ENCODE results near the gene GINS2.

DNA sequence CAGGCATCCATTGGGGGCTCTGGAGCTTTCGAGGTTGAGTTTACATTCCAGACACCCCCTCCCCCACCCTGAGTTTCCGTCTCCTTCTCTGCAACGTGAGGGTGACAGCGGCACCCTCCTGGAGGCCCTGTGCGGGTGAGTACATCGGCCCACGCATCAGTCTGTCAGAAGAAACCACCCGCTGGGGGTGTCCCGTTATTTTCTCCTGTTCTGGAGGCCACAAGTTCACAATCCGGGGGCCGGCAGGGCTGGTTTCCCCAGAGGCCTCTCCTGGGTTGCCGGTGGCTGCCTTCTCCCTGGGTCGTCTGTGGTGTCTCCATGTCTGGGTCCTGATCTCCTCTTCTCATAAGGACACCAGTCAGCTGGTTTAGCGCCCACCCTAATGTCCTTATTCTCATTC, 39.9 kb downstream of the GINS2 start:
- TF ChIP-seq CTCF (IDR thresholded peaks at IDR 0.05) (no peak), NR1H2 (CRISPR knock-in tag; IDR thresholded peaks at IDR 0.05) (no peak), SP1 (CRISPR knock-in tag; conservative IDR thresholded peaks at IDR 0.05) (no peak), ZNF263 (CRISPR knock-in tag; IDR thresholded peaks at IDR 0.05; ENCODE audit: low read depth) (no peak), ESRRA (CRISPR knock-in tag; IDR thresholded peaks at IDR 0.05; ENCODE audit: borderline replicate concordance) (no peak)
- TF ChIP-seq, protein P1, sequence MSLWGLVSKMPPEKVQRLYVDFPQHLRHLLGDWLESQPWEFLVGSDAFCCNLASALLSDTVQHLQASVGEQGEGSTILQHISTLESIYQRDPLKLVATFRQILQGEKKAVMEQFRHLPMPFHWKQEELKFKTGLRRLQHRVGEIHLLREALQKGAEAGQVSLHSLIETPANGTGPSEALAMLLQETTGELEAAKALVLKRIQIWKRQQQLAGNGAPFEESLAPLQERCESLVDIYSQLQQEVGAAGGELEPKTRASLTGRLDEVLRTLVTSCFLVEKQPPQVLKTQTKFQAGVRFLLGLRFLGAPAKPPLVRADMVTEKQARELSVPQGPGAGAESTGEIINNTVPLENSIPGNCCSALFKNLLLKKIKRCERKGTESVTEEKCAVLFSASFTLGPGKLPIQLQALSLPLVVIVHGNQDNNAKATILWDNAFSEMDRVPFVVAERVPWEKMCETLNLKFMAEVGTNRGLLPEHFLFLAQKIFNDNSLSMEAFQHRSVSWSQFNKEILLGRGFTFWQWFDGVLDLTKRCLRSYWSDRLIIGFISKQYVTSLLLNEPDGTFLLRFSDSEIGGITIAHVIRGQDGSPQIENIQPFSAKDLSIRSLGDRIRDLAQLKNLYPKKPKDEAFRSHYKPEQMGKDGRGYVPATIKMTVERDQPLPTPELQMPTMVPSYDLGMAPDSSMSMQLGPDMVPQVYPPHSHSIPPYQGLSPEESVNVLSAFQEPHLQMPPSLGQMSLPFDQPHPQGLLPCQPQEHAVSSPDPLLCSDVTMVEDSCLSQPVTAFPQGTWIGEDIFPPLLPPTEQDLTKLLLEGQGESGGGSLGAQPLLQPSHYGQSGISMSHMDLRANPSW (CRISPR knock-in tag; conservative IDR thresholded peaks at IDR 0.05; ENCODE audit: low read depth) = no peak
